Middle frontal gyrus (tissue), 1 donor: ENCODE data around the gene TMEM238L.
"Not testable (repeated sequence)": the region's sequence is repeated elsewhere in the genome, so short reads cannot be mapped to it uniquely, and the experiment has no call there.

Source experiments
- DNase-seq: peaks from one replicate; pipeline ENCODE4 v3.0.0-alpha.2; 2015; ENCODE audit warnings: low spot score; ENCODE audit errors: extremely low spot score

Gene TMEM238L, protein sequence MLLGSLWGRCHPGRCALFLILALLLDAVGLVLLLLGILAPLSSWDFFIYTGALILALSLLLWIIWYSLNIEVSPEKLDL

DNA sequence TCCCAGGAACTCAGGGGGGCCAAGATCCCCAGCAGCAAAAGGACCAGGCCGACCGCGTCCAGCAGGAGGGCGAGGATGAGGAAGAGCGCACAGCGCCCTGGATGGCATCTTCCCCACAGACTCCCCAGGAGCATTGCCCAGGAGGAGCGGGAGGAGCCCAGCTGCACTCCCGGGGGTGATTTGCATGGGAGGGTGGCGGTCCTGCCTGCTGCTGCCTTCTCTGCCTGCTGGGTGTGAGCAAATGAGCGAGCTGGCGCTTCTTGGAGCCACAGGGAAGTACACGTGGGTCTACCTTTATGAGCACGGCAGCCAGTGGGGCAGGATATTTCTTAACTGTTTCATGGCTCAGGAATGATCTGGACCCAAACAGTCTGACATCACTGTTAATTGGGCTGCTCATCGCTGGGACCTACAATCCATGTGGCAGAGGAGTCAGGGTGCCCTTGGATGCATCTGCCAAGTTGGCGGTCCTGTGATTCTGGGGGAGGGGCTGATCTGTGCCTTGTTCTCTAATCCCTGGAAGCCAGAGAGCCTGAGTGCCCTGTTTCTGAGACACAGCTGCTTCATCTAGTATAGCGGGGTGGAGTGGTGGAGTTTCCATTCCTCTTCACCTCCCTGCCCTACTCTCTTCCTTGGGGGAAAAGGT, at the start of gene TMEM238L:
Gene TMEM238L (minus strand): TSS at position 270 of the 646 bp plus-strand sequence. CDS start 136 bp downstream, at position 134.
- DNase-seq = no peak

DNA sequence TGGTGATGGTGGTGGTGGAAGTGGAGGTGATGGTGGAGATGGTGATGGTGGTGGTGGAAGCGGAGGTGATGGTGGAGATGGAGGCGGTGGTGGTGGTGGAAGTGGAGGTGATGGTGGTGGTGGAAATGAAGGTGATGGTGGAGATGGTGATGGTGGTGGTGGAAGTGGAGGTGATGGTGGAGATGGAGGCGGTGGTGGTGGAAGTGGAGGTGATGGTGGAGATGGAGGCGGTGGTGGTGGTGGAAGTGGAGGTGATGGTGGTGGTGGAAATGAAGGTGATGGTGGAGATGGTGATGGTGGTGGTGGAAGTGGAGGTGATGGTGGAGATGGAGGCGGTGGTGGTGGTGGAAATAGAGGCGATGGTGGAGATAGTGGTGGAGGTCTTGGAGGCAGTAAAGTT, 42.7 kb upstream of the TMEM238L start:
- not testable (repeated sequence) for DNase-seq

DNA sequence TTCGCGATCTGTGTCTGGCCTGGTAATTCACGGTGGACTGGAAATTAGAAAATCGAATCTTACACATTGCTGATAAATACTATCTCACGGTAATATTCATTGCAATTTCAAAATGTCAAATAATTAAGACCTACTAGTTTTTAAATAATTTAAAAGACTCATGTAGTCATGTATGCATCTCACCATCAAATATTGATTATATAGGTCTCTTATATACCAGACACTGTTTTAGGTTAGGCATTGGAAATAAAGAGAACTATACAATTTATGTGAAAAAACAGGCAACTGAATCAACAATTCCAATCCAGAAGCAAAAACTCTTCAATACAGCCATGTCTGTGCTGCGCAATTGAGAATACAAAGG, 41.5 kb upstream of the TMEM238L start:
- DNase-seq = no peak

DNA sequence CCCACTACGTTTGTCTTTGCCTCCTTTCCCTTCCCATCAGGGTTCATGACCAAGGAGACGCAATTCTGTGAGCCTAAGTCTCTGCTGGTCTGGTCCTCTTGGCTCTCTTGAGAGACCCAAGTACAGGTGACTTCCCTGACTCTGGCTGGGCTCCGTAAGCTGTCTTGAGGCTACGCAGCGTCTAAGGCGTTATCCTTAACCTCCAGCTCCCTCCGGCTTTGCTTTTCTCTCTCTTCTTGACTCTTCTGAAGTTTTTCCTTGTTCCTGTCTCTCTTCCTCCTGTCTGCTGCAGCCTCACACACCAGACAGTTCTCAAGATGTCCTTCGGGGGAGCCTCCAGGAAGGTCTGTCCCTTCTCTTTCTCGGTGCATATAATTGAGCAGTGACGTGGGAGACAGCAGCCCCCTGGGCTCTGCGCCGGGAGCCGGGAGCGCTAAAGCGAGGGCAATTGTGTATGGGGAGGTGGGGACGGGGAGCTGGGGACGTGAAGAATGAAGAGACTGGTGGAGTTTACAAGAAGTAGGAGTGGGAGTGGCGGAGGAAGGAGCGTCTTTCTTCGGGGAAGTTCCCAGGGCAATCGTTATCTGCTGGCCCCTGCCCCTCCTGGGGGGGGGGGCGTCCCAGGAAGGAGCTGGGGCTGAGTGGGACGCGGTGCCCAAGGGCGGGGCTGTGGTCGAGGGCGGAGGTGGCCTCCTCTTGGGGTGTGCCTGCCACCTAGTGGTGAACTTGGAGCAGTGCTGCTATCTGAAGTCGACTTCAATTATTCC, 40.9 kb upstream of the TMEM238L start:
- DNase-seq = peak; percentile 35

DNA sequence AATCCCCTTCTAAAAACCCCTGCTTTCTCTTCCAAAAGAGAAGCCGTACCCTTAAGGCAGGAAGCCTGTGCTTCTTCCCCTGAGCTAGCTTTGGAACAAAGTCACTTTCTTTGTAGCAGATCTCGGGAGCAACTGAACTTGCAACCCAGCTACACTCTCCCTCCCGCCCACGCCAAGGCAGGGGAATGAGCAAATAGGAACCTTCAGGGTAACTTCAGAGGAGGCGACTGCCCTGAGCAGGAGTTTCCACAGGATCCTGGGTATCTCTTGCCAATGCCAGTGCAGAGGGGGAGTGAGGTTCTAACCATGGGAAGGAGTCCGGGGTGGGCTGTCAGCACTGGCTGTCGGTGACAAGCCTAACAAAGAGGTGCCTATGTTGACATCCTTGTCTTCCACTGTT, 39.9 kb upstream of the TMEM238L start:
- no peak for DNase-seq

DNA sequence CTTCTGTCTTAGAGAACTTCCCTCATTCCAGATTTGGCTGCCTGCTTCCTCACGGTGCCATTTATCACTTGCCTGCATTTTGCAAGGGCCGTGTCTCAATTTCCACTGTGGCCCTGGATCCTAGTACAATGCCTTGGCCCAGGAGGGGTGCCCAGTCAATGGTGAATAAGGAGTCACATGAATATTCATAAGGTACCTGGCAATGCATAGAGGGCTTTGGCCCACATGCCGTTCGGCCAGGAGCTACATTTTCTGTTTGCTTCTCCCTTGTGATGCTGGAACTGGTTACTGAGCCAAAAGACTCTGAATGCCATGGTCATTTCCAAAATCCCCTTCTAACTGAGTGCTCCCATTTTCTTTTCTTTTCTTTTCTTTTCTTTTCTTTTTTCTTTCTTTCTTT, 38.8 kb upstream of the TMEM238L start:
- DNase-seq = no peak

DNA sequence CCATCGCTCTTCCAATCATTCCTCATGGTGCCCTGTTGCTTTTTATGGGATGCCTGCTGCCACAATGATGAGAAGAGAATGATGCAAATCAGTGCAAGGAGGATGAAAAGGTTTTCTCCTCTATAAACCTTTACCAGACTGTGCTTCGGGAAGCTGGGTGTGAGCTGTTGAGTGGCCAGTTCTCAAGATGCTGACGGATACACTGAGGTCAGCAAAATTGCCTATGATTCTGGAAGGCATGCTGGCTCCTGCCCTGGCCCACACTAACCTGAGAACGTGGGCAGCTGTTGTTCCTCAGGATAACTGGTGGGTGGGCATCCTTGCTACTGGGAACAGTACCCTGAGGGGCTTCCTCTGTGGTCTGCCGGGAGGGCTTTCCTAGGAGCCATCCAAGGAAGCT, 34.8 kb upstream of the TMEM238L start:
- DNase-seq = no peak

DNA sequence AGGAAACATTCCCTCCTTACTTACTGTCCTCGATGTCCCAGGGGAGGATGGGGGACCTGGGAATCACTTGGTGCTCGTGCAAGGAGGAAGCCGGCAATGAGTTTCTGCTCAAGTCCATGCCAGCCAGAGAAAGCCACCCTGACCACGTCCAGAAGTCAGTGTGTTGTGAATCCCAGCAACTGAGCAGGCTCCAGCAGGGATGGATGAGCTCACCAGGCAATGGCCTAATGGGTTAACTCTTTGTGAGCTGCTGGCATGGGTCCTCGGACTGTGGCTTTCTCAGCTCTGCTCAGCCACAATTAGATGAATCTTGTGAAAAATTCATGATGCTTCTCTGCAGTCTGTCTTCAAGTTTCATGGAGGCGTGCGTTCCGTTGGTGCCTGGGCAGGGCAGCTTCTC, 34.0 kb upstream of the TMEM238L start, which contains the start of gene PIRT:
Gene PIRT (minus strand): TSS at position 167 of the 400 bp plus-strand sequence. CDS start 12,442 bp downstream, outside the sequence.
- no peak for DNase-seq

DNA sequence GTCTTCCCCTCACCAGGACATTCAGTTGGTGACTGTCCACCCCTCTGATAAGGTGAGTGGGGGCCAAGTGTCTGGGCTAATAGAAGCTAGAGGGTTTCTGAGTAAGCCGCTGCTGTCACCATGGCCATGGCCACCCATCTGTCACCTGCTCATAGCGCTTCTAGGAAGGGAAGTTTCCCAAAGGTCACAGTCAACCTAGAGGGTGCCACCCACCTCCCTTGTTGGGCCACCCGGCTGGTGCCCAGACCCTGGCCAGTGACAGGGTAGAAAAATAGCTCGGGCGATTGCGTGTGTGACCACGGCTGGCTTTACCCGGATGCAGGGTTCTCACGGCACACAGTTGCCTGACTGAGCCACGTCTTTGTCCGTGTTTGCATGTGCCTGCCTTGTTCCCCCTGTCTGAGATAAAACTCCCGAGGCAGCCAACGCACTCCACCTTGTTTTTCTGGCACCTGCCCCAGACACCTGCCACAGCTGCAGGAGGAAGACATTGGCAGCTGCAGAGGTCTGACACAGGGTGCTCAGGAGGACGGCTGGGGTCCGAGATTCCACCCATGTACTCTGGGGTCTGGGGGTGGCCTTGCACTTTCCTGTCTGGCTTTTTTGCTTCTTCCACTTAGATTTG, 33.2 kb upstream of the TMEM238L start:
- DNase-seq = no peak

DNA sequence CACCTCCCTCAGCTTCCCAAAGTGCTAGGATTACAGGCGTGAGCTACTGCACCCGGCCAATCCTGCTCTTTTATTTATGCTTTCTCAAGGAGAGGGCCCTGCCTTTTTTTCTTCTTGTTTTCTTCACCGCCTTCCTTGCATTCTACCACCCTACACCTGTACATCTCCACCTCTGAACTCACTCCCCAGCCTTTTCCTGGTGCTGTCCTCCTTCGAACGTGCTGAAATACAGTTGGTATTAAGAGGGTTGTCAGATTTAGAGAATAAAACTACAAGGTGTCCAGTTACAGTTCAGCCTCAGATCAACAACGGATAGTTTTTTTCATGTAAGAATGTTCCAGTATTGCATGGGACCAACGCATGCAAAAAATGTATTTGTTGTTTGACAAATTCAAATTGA, 32.2 kb upstream of the TMEM238L start:
- no peak for DNase-seq

DNA sequence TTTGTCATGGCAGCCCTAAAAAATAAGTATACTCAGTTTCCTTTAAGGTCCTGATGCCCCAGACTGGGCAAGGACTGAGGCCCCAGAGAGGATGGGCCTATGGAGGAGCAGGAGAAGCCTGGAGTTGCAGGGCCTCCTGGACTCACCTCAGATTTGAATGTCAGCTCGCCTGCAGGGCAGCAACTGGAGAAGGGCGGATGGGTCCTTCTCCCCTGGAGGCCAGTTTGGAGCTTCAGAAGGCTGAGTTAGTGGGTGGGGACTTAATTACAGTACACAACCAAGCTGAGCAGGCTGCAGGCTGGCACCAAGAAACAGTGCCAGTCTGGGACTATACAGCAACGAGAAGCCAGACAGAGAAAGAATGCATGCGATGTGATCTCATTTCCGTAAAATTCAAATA, 27.8 kb upstream of the TMEM238L start:
- DNase-seq = no peak

DNA sequence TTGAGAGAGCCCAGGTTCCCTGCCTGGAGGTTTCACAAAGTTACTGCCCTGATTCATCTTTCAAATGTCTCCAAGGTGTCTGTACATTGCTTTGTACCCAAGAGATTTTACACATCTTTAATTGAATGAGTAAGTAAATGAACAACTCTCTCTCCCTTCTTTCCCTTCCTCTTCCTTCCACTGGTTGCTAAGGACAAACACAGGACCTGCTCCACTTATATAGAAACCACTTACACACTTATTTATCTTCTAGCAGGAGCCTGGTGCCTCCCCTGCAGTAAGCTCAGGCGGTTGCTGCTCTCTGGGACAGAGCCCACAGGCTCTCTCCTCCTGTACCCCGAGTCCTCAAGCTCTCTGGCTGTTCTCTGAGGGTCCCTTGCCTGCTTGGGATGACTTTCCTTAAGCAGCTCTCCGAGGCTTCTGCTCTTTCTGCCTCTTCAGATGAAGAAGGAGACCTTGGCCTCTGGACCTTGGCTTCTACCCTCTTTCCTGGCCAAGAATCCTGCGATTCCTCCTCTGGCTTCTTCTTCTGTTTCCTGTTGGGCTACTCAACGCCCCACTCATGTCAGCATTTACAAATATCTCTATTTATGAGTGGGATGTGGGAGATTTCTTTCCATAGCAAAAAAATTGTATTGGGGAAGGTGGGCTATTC, 24.1 kb upstream of the TMEM238L start:
- DNase-seq = no peak

DNA sequence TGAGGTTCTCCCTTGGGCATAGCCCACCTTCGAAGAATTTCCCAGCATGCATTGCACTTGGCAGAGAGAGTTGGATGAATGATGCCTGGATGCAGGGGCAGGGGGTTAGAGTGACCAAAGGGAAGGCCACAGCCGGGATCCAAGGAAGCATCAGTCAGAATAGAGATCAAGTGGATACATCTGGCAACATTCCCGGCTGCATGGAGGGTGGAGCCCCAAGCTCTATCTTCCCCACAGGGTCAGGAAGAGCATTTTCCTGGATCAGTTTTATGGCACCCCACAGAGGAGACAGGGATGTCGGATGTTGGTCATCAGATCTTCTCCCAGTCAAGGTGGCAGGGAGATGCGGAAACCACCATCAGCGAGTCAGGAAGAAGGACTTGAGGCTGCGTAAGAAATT, 21.0 kb upstream of the TMEM238L start:
- no peak for DNase-seq

DNA sequence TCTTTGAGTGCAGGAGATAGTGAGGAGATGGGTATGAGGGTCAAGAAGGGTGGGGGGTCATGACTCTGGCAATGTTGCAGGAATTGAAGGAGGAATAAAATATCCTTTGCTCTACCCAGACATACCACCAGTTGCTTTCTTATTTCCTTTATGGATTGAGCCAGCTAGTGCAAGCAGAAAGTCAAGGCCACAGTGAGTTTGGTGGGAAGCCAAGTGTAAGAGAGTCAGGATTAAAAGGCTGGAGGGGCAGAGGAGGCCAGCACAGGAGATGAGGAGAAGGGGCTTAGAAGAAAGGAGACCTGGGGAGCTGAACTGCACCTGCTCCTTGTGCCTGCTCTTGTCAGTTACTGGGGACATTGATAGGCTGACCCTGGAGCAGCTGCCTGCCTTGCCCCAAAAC, 17.9 kb upstream of the TMEM238L start:
- DNase-seq = no peak

DNA sequence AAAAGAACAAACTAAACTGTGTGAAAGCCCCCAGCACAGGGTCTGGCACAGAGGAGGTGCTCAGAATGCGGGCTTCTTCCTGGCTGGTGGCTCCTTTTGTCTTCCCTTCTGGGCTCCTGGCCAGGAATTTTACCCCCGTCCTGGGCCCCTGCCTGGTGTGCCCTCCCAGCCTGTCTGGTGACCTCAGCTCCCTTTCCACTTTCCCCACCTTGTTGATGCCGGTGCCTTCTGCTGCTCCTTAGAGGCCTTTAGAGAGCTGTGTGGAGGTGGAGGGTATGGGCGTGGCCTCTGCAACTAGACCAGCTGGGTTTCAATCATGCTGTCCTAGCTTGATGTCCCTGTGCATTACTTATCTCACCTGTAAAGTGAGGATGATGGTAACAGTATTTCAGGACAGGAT, 17.2 kb upstream of the TMEM238L start:
- no peak for DNase-seq

DNA sequence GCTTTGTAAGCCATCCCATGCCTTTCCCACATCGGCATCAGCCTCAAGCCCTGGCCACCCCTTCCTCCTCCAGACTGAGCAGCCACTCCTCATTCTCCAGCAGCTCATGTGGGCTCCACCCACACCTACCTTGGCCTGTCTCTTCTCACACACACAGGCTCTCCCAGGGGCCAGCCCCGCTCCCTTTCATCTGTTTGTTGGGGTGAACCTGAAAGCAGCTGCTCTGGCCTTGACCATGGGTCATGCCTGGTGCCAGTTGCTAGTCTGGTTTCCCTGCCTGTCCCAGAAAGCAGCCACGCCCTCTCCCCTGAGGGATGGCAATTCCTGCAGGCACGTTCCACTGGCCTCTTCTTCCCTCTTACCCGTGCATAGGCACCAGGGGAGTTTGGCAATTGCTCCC, 11.4 kb upstream of the TMEM238L start:
- no peak for DNase-seq

DNA sequence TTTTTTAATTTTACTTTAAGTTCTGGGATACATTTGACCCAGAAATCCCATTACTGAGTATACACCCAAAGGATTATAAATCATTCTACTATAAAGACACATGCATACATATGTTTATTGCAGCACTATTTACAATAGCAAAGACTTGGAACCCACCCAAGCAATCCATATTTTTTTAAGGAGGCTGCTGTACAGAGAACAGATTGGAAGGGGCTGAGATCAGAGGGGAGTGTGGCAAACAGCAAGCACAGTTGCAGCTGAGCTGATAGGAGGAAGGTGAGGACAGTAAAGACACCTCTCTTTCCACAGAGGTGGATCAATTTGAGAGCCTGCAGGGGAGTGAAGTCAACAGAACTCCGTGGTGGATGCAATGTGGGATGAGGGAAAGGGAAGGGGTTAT, 10.2 kb upstream of the TMEM238L start:
- no peak for DNase-seq

DNA sequence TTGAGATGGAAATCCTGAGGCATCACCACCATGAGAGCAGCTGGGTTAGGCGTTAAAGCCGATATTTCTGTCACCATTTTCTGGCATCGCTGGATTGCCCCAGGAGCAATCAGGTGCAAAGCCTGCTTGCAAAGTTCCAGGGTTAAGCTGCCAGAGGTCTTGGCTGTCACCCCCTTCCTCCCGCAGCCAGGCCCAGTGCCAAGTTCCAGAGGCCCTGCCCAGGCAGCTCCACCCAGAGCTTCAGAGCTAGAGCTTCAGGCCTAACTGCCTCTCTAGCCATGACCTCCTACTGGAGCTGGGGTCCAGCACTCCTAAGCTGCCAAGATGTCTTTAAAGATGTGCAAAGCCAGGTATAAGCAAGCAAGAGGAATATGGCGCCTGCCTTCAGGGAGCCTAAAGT, 8.8 kb upstream of the TMEM238L start:
- no peak for DNase-seq

DNA sequence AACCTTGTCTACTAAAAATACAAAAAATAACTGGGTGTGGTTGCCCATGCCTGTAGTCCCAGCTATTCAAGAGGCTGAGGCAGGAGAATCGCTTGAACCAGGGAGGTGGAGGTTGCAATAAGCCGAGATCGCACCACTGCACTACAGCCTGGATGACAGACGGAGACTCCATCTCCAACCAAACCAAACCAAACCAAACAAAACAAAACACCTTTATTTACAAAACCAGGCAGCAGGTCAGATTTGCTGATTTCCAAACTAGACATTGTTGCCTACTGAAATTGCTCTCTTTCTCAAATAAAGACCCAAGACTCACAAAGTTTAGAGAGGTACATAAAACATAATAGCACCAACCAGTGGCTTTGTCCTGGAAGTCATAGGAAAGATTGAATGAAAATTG, 5.7 kb upstream of the TMEM238L start:
- DNase-seq = no peak

DNA sequence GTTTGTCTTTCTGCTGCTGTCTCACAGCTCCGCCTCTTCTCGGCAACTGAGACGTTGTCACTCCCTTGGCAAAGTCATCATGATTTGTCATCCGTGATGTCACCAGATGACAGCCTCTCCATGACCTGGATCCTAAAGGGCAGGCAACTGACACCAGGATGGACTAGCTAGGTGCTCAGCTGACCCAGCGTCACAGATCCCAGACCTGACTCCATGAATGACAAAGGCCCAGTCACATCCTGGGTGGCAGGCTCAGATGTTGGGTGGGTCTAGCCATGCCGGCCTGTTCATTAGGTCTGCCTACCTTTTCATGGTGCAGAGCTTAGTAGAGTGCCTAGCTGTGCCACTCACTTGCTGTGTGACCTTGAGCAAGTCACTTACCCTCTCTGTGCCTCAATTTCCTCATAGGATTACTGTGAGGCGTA, 3.8 kb upstream of the TMEM238L start:
- no peak for DNase-seq

DNA sequence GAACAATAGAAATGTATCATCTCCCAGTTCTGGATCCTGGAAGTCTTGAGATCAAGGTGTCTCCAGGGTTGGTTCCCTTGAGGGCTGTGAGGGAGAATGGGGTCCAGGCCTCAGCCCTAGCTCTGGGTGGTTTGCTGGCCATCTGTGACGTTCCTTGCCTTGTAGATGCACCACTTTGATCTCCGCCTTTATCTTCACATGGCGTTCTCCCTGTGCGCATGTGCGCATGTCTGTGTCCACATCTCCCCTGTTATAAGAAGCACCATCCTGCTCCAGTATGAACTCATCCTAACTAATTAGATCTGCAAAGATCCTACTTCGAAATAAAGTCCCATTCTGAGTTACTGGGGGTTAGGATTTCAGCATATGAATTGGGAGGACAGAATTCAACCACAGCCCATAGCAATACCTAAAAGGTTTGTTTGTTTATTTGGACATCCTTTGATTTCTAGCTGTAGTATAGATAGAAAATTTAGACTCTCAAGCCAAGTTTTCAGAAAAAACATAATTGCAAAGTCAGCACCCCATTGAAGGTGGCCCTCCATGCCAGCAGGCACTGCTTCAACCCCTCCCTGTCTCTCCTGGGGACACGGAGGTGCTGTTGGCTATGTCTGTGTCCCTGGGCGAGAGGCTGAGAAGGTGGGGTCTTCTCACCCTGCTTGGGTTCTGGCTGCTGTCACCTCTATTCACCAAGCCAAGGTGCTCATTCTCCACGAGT, 2.8 kb upstream of the TMEM238L start:
- no peak for DNase-seq
